ENCODE results near the gene GARNL3.

- TF ChIP-seq POLR2AphosphoS5 (IDR thresholded peaks at IDR 0.05; ENCODE audit: low read depth, low read length) (no peak), POLR2A (IDR thresholded peaks at IDR 0.05; ENCODE audit: low read depth, low read length) (no peak), TAF1 (IDR thresholded peaks at IDR 0.05; ENCODE audit: low read depth, low read length) (no peak)
Observed at GRCh38 chr9:127360250-127360649, 95.7 kb downstream of the GARNL3 start.

Data from GM12891 (cell line).